HepG2 (cell line): ENCODE data around the gene CBLC. TPM values are rescaled to one million over a fixed set of nuclear protein-coding genes. Genes with fewer than 3 reads are reported as not detected.

Experiments
- CBX2 ChIP-seq, 2 experiments: fragments of 200-600 bp in 1 of 2; sonication (generic); formaldehyde crosslinking in 1 of 2; IDR thresholded peaks; 2 replicates each; pipeline versions ENCODE4 v1.7.0 to v1.8.1; 2018 to 2022; ENCODE audit warnings: low read depth in 2 of 2, low read length in 1 of 2, mild to moderate bottlenecking in 1 of 2, missing genetic modification reagents in 1 of 2
- DDIT3 ChIP-seq: sonication (generic); formaldehyde crosslinking; IDR thresholded peaks from 2 replicates; pipeline ENCODE4 v1.4.0; 2020; ENCODE audit warnings: mild to moderate bottlenecking, missing genetic modification reagents
- EHMT2 ChIP-seq: fragments of 200-600 bp; sonication (generic); IDR thresholded peaks from 2 replicates; pipeline ENCODE4 v1.7.0; 2017; ENCODE audit warnings: antibody characterized with exemption, low read depth, low read length, borderline replicate concordance
- JARID2 ChIP-seq: sonication (generic); formaldehyde crosslinking; IDR thresholded peaks from 2 replicates; pipeline ENCODE4 v1.8.1; 2023; ENCODE audit warnings: missing genetic modification reagents, inconsistent platforms; ENCODE audit not compliant: insufficient replicate concordance
- MIXL1 ChIP-seq: IDR thresholded peaks from 2 replicates; pipeline ENCODE4 v1.6.1; 2016
- MLXIP ChIP-seq: sonication (generic); formaldehyde crosslinking; IDR thresholded peaks from 2 replicates; pipeline ENCODE4 v1.9.0; 2021; ENCODE audit warnings: missing genetic modification reagents, borderline replicate concordance
- MXD4 ChIP-seq: IDR thresholded peaks from 2 replicates; pipeline ENCODE4 v1.6.1; 2016; ENCODE audit warnings: mild to moderate bottlenecking, missing biosample characterization, missing genetic modification reagents
- MYC ChIP-seq: sonication (generic); formaldehyde crosslinking; IDR thresholded peaks from 2 replicates; pipeline ENCODE4 v1.9.0; 2021; ENCODE audit warnings: missing genetic modification reagents, borderline replicate concordance
- NFYB ChIP-seq: sonication (generic); formaldehyde crosslinking; IDR thresholded peaks from 2 replicates; pipeline ENCODE4 v1.4.0; 2020; ENCODE audit warnings: missing genetic modification reagents
- NFYC ChIP-seq: IDR thresholded peaks from 2 replicates; pipeline ENCODE4 v1.6.1; 2016; ENCODE audit warnings: missing genetic modification reagents, missing compliant biosample characterization
- PLRG1 ChIP-seq: fragments of 450-650 bp; conservative IDR thresholded peaks from 2 replicates; pipeline ENCODE4 v1.6.1; 2016
- SCMH1 ChIP-seq: sonication (generic); formaldehyde crosslinking; IDR thresholded peaks from 2 replicates; pipeline ENCODE4 v1.9.0; 2021; ENCODE audit warnings: missing genetic modification reagents, mild to moderate bottlenecking, borderline replicate concordance
- STAT5B ChIP-seq: sonication (generic); formaldehyde crosslinking; IDR thresholded peaks from 2 replicates; pipeline ENCODE4 v1.4.0; 2020; ENCODE audit warnings: missing genetic modification reagents
- ZBTB20 ChIP-seq: sonication (generic); formaldehyde crosslinking; IDR thresholded peaks from 2 replicates; pipeline ENCODE4 v1.8.1; 2023; ENCODE audit warnings: missing genetic modification reagents, low read depth, mild to moderate bottlenecking, borderline replicate concordance
- ZNF230 ChIP-seq: sonication (generic); formaldehyde crosslinking; IDR thresholded peaks from 2 replicates; pipeline ENCODE4 v1.4.0; 2020; ENCODE audit warnings: mild to moderate bottlenecking, missing genetic modification reagents
- ZNF615 ChIP-seq: sonication (generic); formaldehyde crosslinking; IDR thresholded peaks from 2 replicates; pipeline ENCODE4 v1.5.0; 2020; ENCODE audit warnings: mild to moderate bottlenecking, missing genetic modification reagents, borderline replicate concordance
- ZNF724P ChIP-seq: sonication (generic); formaldehyde crosslinking; IDR thresholded peaks from 2 replicates; pipeline ENCODE4 v1.8.0; 2022; ENCODE audit warnings: missing genetic modification reagents, borderline replicate concordance
- polyA plus RNA-seq, 8 experiments: library from polyadenylated mRNA; depleted of rRNA in 3 of 8; stranded (reverse) in 7 of 8; unstranded in 1 of 8; fragments of >200 nt; fragmentation: Illumina TruSeq in 4 of 8; extraction: Trizol in 4 of 8; gene quantifications; 2 replicates each; pipeline versions ENCODE4 v1.2.1 to v1.2.3, GENCODE V29; 2011 to 2016; ENCODE audit warnings: low read depth in 4 of 8, missing spikeins in 1 of 8, mixed read lengths in 1 of 8; ENCODE audit not compliant: insufficient read depth in 1 of 8
- total RNA-seq, 5 experiments: library from RNA; depleted of rRNA; stranded (reverse); fragments of >200 nt; fragmentation: Illumina TruSeq; extraction: Trizol; gene quantifications; 2 replicates each; pipeline ENCODE4 v1.2.3, GENCODE V29; 2016; ENCODE audit warnings: low read depth in 1 of 5
- TF ChIP-seq, protein P1 (sequence below): fragments of 450-650 bp; IDR thresholded peaks from 2 replicates; pipeline ENCODE4 v1.6.1; 2017
- TF ChIP-seq, protein P2 (sequence below): sonication (generic); formaldehyde crosslinking; conservative IDR thresholded peaks from 2 replicates; pipeline ENCODE4 v1.4.0; 2020; ENCODE audit warnings: missing genetic modification reagents
- TF ChIP-seq, protein P3 (sequence below): sonication (generic); formaldehyde crosslinking; IDR thresholded peaks from 2 replicates; pipeline ENCODE4 v1.5.1; 2020; ENCODE audit warnings: missing genetic modification reagents, mild to moderate bottlenecking, borderline replicate concordance
- TF ChIP-seq, protein P4 (sequence below): IDR thresholded peaks from 2 replicates; pipeline ENCODE4 v1.6.1; 2016
- TF ChIP-seq, protein P5 (sequence below): sonication (generic); formaldehyde crosslinking; IDR thresholded peaks from 2 replicates; pipeline ENCODE4 v1.8.1; 2023; ENCODE audit warnings: missing genetic modification reagents, mild to moderate bottlenecking, borderline replicate concordance

Gene CBLC
- total and polyA plus RNA-seq, 2 of the 13 experiments (the other 11 are each of a cell fraction or from before 2014, with no cell fraction given), result 1.8 to 2.6 TPM

GRCh38 chr19:44777715-44778347, at the start of gene CBLC (continued):
- TF ChIP-seq, protein P1, sequence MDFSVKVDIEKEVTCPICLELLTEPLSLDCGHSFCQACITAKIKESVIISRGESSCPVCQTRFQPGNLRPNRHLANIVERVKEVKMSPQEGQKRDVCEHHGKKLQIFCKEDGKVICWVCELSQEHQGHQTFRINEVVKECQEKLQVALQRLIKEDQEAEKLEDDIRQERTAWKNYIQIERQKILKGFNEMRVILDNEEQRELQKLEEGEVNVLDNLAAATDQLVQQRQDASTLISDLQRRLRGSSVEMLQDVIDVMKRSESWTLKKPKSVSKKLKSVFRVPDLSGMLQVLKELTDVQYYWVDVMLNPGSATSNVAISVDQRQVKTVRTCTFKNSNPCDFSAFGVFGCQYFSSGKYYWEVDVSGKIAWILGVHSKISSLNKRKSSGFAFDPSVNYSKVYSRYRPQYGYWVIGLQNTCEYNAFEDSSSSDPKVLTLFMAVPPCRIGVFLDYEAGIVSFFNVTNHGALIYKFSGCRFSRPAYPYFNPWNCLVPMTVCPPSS, result no peak
- TF ChIP-seq EHMT2, result no peak
- no peak for TF ChIP-seq ZNF230 (CRISPR knock-in tag)
- no peak for TF ChIP-seq ZNF724P (CRISPR knock-in tag)
- TF ChIP-seq MXD4, result peak; percentile 62; the same call in 1 of the 2 replicates
- TF ChIP-seq, protein P2, sequence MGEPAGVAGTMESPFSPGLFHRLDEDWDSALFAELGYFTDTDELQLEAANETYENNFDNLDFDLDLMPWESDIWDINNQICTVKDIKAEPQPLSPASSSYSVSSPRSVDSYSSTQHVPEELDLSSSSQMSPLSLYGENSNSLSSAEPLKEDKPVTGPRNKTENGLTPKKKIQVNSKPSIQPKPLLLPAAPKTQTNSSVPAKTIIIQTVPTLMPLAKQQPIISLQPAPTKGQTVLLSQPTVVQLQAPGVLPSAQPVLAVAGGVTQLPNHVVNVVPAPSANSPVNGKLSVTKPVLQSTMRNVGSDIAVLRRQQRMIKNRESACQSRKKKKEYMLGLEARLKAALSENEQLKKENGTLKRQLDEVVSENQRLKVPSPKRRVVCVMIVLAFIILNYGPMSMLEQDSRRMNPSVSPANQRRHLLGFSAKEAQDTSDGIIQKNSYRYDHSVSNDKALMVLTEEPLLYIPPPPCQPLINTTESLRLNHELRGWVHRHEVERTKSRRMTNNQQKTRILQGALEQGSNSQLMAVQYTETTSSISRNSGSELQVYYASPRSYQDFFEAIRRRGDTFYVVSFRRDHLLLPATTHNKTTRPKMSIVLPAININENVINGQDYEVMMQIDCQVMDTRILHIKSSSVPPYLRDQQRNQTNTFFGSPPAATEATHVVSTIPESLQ (CRISPR knock-in tag), result no peak
- TF ChIP-seq, protein P3, sequence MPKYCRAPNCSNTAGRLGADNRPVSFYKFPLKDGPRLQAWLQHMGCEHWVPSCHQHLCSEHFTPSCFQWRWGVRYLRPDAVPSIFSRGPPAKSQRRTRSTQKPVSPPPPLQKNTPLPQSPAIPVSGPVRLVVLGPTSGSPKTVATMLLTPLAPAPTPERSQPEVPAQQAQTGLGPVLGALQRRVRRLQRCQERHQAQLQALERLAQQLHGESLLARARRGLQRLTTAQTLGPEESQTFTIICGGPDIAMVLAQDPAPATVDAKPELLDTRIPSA (CRISPR knock-in tag), result no peak
- no peak for TF ChIP-seq ZNF615 (CRISPR knock-in tag)
- no peak for TF ChIP-seq NFYB (CRISPR knock-in tag)
- TF ChIP-seq ZBTB20 (CRISPR knock-in tag), result no peak
- TF ChIP-seq SCMH1 (CRISPR knock-in tag), result no peak
- no peak for TF ChIP-seq CBX2 (IDR thresholded peaks at IDR 0.05; ENCODE audit: low read depth, low read length)
- TF ChIP-seq CBX2 (CRISPR knock-in tag; IDR thresholded peaks at IDR 0.05; ENCODE audit: low read depth), result no peak
- TF ChIP-seq NFYC, result 0 out of 2 replicates have a peak, but pooled peaks have one; percentile 19
- TF ChIP-seq, protein P4, sequence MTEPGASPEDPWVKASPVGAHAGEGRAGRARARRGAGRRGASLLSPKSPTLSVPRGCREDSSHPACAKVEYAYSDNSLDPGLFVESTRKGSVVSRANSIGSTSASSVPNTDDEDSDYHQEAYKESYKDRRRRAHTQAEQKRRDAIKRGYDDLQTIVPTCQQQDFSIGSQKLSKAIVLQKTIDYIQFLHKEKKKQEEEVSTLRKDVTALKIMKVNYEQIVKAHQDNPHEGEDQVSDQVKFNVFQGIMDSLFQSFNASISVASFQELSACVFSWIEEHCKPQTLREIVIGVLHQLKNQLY (CRISPR knock-in tag), result no peak
- TF ChIP-seq MYC (CRISPR knock-in tag), result peak; percentile 46; the same call in 1 of the 2 replicates
- no peak for TF ChIP-seq JARID2 (CRISPR knock-in tag)
- TF ChIP-seq PLRG1, result no peak
- TF ChIP-seq MLXIP, result no peak
- TF ChIP-seq, protein P5, sequence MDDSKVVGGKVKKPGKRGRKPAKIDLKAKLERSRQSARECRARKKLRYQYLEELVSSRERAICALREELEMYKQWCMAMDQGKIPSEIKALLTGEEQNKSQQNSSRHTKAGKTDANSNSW, result no peak
- no peak for TF ChIP-seq DDIT3 (CRISPR knock-in tag)
- TF ChIP-seq STAT5B (CRISPR knock-in tag), result no peak
- no peak for TF ChIP-seq MIXL1
